Measurements from ENCODE around the gene RIPPLY1.

- no peak for TF ChIP-seq CTCF (IDR thresholded peaks at IDR 0.05; ENCODE audit: borderline replicate concordance, extremely low read depth, low read length, poor library complexity, severe bottlenecking)
- TF ChIP-seq EZH2 (IDR thresholded peaks at IDR 0.05; ENCODE audit: borderline replicate concordance, low read depth, low read length, severe bottlenecking) = no peak
Measured at GRCh38 chrX:106951230-106951629, 48.1 kb upstream of the RIPPLY1 start.
